Measurements from ENCODE around the gene HGS.

- TF ChIP-seq POLR2AphosphoS5 (IDR thresholded peaks at IDR 0.05; ENCODE audit: low read depth, low read length) (no peak), POLR2A (IDR thresholded peaks at IDR 0.05; ENCODE audit: low read depth, low read length) (no peak)
These were observed 17.8 kb upstream of the HGS start for GRCh38 chr17:81666092-81666341.
